Right cardiac atrium (tissue), 5 donors: ENCODE data around the gene SERTAD1. TPM values are rescaled to one million over a fixed set of nuclear protein-coding genes. Genes with fewer than 3 reads are reported as not detected.
"Not testable (repeated sequence)": the region's sequence is repeated elsewhere in the genome, so short reads cannot be mapped to it uniquely, and the experiment has no call there.

ENCODE experiments used
- ATAC-seq, 2 donors: fragments of 200-7000 bp; cut with Tn5 transposase; one replicate each; pipeline versions ENCODE4 v1.8.0 to v1.9.1; 2020; ENCODE audit warnings: moderate library complexity in 2 of 2, mild to moderate bottlenecking in 1 of 2
- DNase-seq, 3 donors: peaks; one replicate each; pipeline ENCODE4 v3.0.0-alpha.2; 2020
- H3K27ac ChIP-seq: one replicate; pipeline ENCODE4 v1.5.1; 2013; ENCODE audit warnings: mild to moderate bottlenecking, low read length, control low read depth, moderate library complexity
- H3K27me3 ChIP-seq: one replicate; pipeline ENCODE4 v1.6.1; 2013; ENCODE audit not compliant: control insufficient read depth, insufficient read depth
- H3K4me1 ChIP-seq: one replicate; pipeline ENCODE4 v1.6.1; 2013; ENCODE audit warnings: low read length; ENCODE audit not compliant: control insufficient read depth, insufficient read depth
- H3K4me3 ChIP-seq: one replicate; pipeline ENCODE4 v1.5.1; 2013; ENCODE audit warnings: low read length, control low read depth
- H3K9me3 ChIP-seq: one replicate; pipeline ENCODE4 v1.6.1; 2013; ENCODE audit warnings: low read length; ENCODE audit not compliant: control insufficient read depth
- WGBS: extraction: QIAGEN DNeasy Blood & Tissue Kit; methylation state at CpG from one replicate; pipeline ENCODE4 v1.1.7; 2013; 5-methylcytosine and 5-hydroxymethylcytosine counted together
- intact Hi-C, 4 donors: fragments of 100-400 bp; cut with DNase I; formaldehyde crosslinking; loops; one replicate each; pipeline versions ENCODE4 v1.11.0 to v1.14.0; 2022 to 2023
- polyA plus RNA-seq: library from polyadenylated mRNA; stranded (reverse); fragments of 200-250 nt; gene quantifications from one replicate; pipeline ENCODE4 v1.2.3, GENCODE V29; 2013
- total RNA-seq, 4 donors: library from RNA; stranded (reverse); fragmentation: NEBNext Ultra II Directional; extraction: Animal tissue kit (Norgen Biotek cat#: 25700); gene quantifications; one replicate each; pipeline ENCODE4 v1.2.1, GENCODE V29; 2021
- donor health status: healthy with polysubstance abuse.
- donor health status: DM: no; HTN: yes; CAD: no.
- donor health status: DM: no; HTN: no; CAD: no.
- donor health status: DM: no; HTN: yes; CAD: no; lungs with severe emphysema.
- donor health status: DM: yes; HTN: yes; CAD: no.

Gene SERTAD1
- total and polyA plus RNA-seq, 5 donors, result 8.9 to 18.4 (median 10.3) TPM

- DNase-seq (peak in 2 of 3 donors; percentile 39 to 60), ATAC-seq (no peak)
- WGBS, result 69% methylated on average over 11 of the region's 11 CpGs
- Histone ChIP-seq H3K9me3 (no peaks in the 10 kb centered on the region), H3K4me1 (peaks cover 3% of the 10 kb centered on the region), H3K27me3 (no peaks in the 10 kb centered on the region), H3K27ac (no peak overlapping the region), H3K4me3 (peak overlapping the region; percentile 45)
- intact Hi-C loops, result loop anchor here in 1 of 4 donors (10.0 kb wide), 1 partner anchor 97 kb away; the partner anchor contains the start of genes C19orf47 and PLD3
Measured at GRCh38 chr19:40441719-40442253, 16.0 kb upstream of the SERTAD1 start.

GRCh38 chr19:40438284-40438683 lies 12.5 kb upstream of the SERTAD1 start:
- peaks cover 3% of the 10 kb centered on the region for H3K4me1 ChIP-seq
- DNase-seq, result no peak
- intact Hi-C loops, result no loop called here
- H3K27me3 ChIP-seq, result no peaks in the 10 kb centered on the region
- no peak overlapping the region for H3K27ac ChIP-seq
- H3K9me3 ChIP-seq, result no peaks in the 10 kb centered on the region
- no peak for ATAC-seq
- H3K4me3 ChIP-seq, result no peak overlapping the region
- WGBS, result 94% methylated on average over 3 of the region's 3 CpGs

GRCh38 chr19:40433391-40434216 lies 7.8 kb upstream of the SERTAD1 start:
- H3K4me1 ChIP-seq, result no peaks in the 10 kb centered on the region
- H3K27ac ChIP-seq, result peak overlapping the region; percentile 100
- peak overlapping the region; percentile 88 for H3K4me3 ChIP-seq
- H3K9me3 ChIP-seq, result no peaks in the 10 kb centered on the region
- no peaks in the 10 kb centered on the region for H3K27me3 ChIP-seq
- DNase-seq (peak; percentile 93 to 98 (median 95)), ATAC-seq (peak; percentile 98 to 99)
- intact Hi-C loops, result no loop called here
- 1% methylated on average over 50 of the region's 50 CpGs for WGBS

- H3K4me1 ChIP-seq, ATAC-seq, DNase-seq, intact Hi-C loops, H3K27me3 ChIP-seq, H3K9me3 ChIP-seq: not testable (repeated sequence)
- Histone ChIP-seq H3K27ac (peak overlapping the region; percentile 100), H3K4me3 (peak overlapping the region; percentile 88)
- WGBS, result 37% methylated on average over 7 of the region's 7 CpGs
Measured at GRCh38 chr19:40432760-40433159, 7.0 kb upstream of the SERTAD1 start.

GRCh38 chr19:40431698-40432097 lies 5.9 kb upstream of the SERTAD1 start:
- intact Hi-C loops, result no loop called here
- Histone ChIP-seq H3K4me3 (no peak overlapping the region), H3K9me3 (no peaks in the 10 kb centered on the region), H3K27ac (no peak overlapping the region), H3K27me3 (no peaks in the 10 kb centered on the region), H3K4me1 (no peaks in the 10 kb centered on the region)
- WGBS, result 96% methylated on average over 3 of the region's 3 CpGs
- no peak for ATAC-seq
- DNase-seq, result no peak

GRCh38 chr19:40430242-40430641 lies 4.5 kb upstream of the SERTAD1 start:
- H3K27me3 ChIP-seq, intact Hi-C loops, H3K4me1 ChIP-seq, H3K4me3 ChIP-seq, H3K9me3 ChIP-seq, ATAC-seq, H3K27ac ChIP-seq: not testable (repeated sequence)
- 97% methylated on average over 10 of the region's 10 CpGs for whole genome bisulfite sequencing
- peak in 1 of 3 donors; percentile 8 for DNase-seq

- H3K27ac ChIP-seq, H3K4me3 ChIP-seq, ATAC-seq, intact Hi-C loops, H3K4me1 ChIP-seq, H3K27me3 ChIP-seq, H3K9me3 ChIP-seq: not testable (repeated sequence)
- 95% methylated on average over 7 of the region's 7 CpGs for WGBS
- peak in 1 of 3 donors; percentile 2 for DNase-seq
Measured at GRCh38 chr19:40428197-40428596, 2.4 kb upstream of the SERTAD1 start.

- under 1% methylated on average over 28 of the region's 28 CpGs for WGBS
- ATAC-seq (no peak), DNase-seq (peak in 2 of 3 donors; percentile 18 to 56)
- Histone ChIP-seq H3K27me3 (no peaks in the 10 kb centered on the region), H3K9me3 (no peaks in the 10 kb centered on the region), H3K27ac (peak overlapping the region; percentile 99), H3K4me1 (no peaks in the 10 kb centered on the region), H3K4me3 (peak overlapping the region; percentile 97)
- intact Hi-C loops, result no loop called here
Measured at GRCh38 chr19:40424637-40425449, 949 bp downstream of the SERTAD1 start.

GRCh38 chr19:40423938-40424337 lies 1.9 kb downstream of the SERTAD1 start:
- DNase-seq (peak in 2 of 3 donors; percentile 29 to 32), ATAC-seq (no peak)
- Histone ChIP-seq H3K4me3 (no peak overlapping the region), H3K27ac (no peak overlapping the region), H3K27me3 (no peaks in the 10 kb centered on the region), H3K9me3 (no peaks in the 10 kb centered on the region), H3K4me1 (no peaks in the 10 kb centered on the region)
- 94% methylated on average over 6 of the region's 6 CpGs for WGBS
- intact Hi-C loops, result no loop called here

GRCh38 chr19:40422748-40423566 lies 2.8 kb downstream of the SERTAD1 start:
- intact Hi-C loops, result no loop called here
- no peak overlapping the region for H3K4me3 ChIP-seq
- ATAC-seq, result no peak

More at GRCh38 chr19:40422748-40423566, 2.8 kb downstream of the SERTAD1 start:
- 79% methylated on average over 31 of the region's 31 CpGs for WGBS
- no peaks in the 10 kb centered on the region for H3K27me3 ChIP-seq
- no peaks in the 10 kb centered on the region for H3K4me1 ChIP-seq
- H3K9me3 ChIP-seq, result no peaks in the 10 kb centered on the region
- H3K27ac ChIP-seq, result no peak overlapping the region
- DNase-seq, result peak in 2 of 3 donors; percentile 43 to 62
